Inferior parietal cortex (tissue), 1 donor: ENCODE measurements around the gene SCRT2.

ENCODE experiments used
- DNase-seq: peaks from one replicate; pipeline ENCODE4 v3.0.0-alpha.2; 2016; ENCODE audit errors: extremely low spot score

Gene SCRT2

DNA sequence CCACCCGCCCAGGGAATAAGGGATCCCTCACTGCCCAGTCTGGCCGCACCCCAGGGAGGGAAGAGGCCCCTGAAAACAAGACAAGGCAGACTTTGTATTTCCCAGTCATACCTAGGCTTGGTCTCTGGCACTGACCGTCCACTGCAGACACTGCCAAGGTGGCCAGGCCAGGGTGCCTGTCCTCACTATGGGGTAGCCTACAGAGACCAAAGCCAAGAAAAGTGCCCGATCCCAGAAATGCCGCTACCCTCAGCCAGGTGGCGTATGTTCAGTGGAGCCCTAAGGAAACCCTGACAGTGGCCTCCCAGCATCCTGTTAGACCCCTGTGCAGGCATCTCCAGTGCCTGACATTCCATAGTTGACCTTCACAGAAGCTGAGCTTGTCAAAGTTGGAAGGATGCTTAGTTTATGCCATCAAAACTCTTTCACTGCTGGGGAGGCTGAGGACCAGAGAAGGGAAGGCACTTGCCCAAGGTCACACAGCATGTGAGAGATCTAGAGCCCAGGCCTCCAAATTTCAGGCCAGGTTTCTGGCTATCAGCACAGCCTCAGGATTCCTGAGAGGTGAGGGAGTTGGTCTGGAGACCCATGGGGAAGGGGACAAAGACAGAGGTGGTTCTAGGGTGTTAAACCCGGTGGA, 2.5 kb downstream of the SCRT2 start:
- DNase-seq: no peak

DNA sequence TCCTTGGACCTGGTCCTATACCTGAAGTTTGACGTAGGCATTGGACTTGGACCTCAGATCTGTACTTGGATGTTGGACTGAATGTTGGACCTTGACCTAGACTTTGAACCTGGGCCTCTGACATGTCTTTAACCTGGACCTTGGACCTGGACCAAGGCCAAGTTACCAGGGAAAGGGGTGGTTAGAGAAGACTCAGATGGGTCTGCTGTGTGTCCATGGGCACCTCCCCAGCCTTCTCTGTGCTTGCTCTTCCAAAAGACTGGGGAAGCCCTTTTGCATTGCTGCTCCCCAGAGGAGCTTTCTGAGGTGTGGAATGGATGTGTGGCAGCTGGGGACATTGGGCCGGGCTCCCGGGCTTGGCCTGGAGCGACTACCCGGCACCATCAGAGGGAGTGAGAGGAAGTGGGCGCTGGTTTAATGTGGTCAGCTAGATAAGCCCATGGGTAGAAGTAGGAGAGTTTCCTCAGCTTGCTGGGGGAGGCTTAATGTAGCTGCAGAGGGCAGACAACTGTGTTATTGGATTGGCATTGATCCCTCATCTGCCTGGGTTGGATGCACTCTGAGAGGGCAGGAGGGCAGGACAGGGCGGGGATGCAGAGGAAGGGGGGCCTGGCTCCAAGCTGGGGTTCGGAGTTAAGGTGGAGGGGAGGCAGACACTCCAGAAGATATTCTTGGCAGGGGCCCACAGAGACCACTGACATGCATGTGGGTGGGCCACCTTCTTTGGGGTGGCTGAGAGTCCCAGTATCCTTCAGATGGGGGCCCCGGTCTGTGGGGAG, 4.2 kb downstream of the SCRT2 start:
- no peak for DNase-seq

DNA sequence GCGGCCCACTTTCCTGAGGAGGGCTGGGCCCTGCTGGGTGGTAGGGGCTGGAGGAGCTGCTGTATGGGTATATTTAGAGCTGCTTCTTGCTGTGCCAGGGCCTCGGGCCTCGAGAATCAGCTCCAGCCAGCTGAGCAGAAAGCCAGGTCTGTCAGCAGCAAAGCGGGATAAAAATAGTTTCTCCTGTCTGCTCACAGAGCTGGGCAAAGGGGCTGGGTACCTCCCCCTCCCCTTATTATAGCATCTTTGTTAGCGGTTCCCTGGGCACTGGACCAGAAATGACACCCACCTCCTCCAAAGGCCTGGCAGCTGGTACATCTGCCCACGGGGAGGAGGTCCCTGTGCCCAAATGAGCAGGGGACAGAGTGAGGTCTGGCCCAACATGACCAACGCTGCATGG, 6.0 kb downstream of the SCRT2 start:
- DNase-seq: no peak

DNA sequence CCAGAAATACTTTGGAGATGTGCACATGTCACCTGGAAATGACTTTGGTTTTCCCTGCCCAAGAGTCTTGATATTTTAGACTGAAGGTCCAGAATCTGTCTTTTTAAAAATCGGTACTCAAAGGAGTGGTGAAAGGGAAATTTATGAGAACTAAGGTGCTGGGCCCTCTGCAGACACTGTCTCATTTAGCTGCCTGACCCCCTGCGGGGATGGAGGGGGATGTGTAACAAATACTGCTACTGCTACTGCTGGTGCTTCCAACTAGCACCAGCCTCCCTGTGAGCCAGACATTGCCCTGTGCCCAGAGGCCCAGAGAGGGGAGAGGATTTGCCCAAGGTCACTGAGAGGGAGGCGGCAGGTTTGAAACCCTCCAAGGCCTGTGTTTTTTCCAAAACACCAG, 7.0 kb downstream of the SCRT2 start:
- DNase-seq: no peak

DNA sequence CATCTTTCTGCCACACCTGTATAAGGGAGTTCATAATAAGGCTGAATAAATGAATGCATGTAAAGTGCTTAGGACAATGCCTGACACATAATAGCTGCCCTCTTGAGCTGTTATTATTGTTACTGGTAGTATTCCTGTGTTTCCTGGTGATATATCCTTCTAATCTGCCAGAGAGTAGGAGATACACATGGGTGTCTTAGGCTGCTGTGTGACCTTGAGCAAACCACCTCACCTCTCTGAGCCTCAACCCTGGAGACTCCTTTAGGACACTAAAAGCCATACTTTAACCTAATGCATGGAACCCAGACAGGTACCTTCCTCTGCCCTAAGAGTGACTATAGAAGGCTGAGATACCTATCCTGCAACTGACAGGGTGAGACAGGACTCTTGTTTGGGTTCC, 7.6 kb downstream of the SCRT2 start:
- DNase-seq: no peak

DNA sequence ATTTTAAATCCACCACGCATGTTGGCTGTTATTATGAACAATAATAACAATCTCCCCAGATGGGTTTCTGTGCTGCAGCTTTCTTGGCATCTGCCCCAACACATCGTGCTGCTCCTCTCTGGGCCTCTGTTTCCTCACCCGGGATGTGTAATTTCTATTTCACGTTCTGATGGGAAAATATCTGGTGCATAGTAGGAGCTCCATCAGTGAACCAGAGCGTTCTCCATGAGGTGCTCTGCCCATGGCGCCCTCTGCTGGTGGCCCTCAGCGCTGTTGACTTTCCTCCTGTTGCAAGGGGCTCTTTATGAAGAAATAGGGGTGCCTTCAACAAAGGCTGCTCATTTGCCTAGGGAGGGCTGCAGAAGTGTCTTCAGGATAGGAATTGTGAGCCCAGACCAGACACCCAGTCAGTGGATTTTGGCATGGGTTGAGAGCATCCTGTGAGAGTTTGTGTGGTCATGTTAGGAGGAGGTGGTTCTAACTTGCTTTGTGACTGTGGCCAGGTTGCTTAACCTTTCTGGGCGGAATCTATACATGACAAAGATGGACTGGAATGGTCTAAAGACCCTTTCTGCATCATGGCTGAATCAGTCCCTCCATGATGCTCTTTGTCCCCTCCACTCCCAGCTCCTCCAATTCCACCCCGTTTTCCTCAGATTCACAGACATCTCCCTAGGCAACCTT, 8.1 kb downstream of the SCRT2 start:
- DNase-seq: no peak

DNA sequence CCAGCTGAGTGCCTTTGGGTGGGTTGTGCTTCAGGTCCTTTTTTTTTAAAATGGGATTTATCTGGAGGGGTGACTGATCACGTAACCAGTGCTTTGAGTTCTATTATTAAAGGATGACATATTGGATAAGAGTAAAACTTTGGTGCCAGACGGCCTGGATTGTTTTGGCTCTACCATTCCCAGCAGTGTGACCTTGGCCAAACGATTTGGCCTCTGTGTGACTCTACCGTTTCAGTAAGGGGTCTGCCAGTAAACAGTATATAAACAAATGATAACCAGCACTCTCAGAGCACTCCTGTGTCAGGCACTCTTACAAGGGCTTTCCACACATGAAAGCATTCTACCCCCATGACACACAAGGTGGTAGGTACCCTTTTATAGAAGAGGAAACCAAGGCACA, 8.7 kb downstream of the SCRT2 start:
- no peak for DNase-seq

DNA sequence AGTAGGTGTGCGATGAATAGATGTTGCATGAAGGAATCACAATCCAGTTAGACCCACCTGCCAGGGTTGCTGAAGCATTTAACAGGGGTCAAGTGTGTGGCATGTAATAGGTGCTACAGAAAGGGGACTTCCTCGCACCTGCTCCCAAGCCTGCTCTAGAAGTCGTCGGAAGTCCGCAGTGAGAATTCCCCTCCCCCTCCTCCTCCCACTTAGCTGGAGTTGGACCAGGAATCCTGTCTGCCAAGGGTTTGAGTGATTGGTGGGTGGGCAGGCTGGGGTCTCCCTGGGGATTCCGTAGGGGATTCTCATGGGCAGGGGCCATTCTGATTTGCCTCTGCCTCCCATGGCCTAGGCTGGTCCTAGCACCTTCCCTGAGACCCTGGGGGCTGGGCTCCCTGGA, 10.3 kb downstream of the SCRT2 start:
- DNase-seq: no peak

DNA sequence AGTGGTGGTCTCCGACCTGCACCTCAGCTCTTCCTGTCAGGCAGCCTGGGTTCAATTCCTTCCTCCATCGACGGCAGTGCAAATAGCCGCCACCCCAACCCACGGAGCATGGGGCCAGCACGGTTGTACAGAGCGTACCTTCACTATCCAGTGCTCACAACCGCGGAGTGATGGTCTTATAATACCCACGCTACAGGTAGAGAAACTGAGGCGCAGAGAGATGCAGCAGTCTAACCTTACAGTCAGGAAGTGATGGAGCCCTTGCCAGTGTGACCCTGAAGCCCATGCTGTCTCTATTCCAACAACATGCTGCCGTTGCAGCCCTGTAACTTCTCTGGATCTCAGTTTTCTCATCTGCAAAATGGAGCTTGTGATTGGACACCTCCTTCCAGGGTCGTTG, 11.0 kb downstream of the SCRT2 start:
- DNase-seq: no peak

DNA sequence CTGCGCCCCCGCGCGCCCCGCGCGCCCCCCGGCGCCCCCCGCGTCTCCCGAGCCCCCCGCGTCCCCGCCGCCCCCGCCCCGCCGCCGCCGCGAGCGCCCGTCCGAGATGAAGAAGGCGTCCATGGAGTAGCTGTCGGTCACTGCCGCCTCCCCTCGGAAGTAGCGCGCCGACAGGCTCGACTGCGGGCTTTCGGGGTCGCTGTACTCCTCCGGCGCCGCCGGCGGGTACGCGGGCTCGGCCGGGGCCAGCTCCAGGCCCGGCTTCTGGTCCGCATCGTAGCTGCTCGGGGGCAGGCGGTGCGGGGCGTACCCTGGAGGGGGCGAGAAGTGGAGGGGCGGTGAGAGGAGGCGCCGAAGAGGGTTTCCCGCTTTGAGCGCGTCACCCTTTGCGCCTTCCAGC, 11.5 kb downstream of the SCRT2 start:
- DNase-seq: no peak

DNA sequence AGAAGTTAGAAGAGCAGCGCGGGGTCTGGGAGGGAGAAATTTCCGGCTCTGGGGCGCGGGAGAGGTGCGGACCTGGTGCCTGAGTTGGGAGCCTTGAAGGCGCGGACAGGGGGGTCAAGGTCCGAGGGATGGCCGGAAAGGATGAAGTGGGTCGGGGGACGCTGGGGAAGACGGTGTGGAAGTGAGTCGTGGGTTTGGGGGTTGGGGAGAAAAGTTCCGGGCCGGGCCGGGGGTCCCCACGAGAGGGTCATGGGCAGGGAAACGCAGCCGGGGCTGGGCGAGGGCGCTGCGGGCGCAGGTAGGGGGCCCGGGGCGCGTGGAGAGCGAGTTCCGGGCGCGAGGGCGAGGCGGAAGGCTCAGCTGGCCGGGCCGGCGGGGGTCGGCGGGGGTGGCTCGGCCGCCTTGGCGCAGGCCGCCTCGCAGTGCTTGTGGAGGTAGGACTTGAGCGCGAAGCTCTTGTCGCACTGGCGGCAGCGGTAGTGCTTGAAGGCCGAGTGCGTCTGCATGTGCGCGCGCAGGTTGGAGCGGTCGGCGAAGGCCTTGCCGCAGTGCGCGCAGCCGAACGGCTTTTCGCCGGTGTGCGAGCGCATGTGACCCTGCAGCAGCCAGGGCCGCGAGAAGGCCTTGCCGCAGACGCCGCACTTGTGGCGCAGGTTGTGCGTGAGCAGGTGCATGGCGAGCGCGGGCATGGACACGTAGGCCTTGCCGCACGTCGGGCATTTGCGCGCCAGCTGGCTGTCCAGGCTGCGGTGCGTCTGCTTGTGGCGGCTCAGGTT, 12.1 kb downstream of the SCRT2 start:
- no peak for DNase-seq

DNA sequence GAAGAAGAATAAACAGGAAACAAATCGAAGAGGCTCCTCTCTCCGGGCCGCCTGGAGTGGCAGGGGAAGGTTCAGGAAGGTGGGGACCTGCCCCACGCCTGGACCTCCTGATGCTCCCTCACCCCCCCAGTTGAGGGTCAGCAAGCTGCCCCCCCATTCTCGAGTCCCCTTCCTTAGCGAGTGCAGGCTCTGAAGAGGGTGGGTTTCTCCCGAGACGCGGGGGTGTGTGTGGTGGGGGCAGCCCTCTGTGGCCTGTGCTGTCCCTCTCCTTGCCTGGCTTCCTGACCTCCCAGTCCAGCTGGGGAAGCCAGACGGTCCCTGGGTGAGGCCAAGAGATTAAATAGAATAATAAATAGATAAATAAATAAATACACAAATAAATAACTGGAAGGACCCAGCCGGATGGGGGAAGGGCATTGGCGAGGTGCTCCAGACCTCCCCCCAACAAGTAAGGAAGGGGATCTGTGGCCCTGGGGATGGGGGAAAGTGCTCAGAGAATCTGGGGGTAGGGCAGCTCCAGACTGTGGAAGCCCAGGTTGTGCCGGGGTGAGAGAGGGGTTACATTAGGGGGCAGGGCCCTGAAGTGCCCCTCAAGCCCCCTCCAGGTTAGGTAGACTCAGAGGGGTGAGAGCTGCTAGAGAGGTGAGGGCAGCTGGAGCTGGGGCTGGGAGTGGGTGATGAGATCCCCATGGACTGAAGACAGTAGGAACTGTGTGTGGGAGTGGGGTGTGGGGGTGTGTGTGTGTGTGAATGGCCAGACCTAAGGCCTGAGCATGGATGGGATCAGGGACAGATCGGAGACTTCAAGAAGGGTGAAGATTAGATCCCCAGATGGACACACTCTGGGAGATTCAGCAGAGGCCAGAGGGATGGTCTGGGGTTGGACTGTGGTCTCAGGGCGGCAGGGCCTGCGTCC, 13.1 kb downstream of the SCRT2 start:
- DNase-seq: no peak

DNA sequence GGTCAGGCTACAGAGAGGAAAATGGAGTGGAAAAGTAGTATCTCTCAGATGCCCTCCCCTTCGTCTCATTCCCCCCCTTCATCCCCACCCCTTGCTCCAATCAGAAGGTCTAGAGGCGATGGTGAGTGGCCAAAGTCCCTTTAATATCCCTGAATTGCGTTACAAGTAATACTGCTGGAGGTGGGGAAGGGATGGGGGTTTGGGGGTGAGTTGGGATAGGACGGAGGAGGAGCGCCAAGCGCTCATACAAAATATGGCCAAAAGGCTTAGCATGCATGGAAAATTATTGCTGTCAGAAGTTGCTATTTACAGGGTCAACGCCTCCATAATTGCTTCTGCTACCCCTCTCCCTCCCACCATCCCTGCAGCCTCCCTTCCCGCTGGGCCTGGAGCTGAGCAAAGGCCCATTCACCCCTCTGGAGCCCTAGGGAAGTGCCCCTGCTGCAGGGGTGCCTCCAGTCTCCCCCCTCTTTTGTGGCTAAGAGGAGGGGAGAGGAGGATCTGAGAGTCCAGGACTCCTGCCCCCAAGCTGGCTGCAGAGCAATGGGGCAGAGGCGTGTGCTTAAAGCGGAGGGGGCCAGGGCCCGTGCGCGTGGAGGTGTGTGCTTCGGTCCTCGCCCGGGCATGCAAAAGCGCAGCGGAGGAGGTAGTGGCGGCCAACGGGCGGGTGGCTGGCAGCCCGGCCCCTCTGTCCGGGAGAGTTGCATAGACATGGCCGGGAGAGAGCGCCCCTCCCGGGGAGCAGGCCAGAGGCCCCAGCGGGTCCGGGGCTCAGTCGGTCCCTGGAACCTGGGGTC, 13.9 kb downstream of the SCRT2 start:
- DNase-seq: no peak

DNA sequence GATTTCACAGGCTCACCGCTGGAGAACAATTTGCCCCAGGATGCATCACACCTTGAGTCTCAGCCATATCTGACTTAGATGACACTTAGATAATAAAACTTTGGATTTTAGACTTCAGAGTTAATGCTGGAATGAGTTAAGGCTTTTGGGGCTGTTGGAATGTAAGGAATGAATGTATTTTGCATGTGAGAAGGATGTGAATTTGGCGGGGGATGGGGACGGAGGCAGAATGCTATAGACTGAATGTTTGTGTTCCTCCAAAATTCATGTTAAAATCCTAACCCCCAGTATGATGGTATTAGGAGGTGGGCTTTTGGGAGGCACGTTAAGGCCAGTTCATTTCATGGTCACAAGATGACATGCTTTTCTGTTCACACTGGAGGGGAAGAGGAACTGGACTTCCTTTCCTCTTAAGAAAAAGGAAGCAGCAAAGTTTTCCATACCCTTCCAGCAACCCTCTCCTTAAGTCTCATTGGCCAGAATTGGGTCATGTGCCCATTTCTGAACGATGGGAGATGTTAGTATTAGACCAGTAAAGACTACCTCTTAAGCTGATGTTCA, 16.8 kb downstream of the SCRT2 start:
- DNase-seq: no peak

DNA sequence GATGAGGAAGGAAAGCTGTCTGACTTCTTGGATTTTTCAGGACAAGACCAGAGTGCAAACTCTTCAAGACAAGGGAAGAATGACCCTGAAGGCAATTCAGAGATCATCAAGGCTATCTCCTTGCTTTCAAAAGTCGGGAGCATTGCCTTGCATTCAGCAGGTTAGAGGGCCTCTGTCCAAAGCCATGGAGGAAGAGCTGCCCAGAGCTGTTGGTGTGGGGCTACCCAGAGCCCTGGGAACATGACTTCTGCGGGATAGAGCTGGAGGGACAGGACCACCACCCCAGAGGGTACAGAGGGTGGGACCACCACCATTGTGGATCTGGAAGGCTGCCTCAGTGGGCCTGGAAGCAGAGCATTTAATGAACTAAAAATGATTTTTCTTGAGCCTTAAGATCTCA, 17.4 kb downstream of the SCRT2 start:
- DNase-seq: no peak

DNA sequence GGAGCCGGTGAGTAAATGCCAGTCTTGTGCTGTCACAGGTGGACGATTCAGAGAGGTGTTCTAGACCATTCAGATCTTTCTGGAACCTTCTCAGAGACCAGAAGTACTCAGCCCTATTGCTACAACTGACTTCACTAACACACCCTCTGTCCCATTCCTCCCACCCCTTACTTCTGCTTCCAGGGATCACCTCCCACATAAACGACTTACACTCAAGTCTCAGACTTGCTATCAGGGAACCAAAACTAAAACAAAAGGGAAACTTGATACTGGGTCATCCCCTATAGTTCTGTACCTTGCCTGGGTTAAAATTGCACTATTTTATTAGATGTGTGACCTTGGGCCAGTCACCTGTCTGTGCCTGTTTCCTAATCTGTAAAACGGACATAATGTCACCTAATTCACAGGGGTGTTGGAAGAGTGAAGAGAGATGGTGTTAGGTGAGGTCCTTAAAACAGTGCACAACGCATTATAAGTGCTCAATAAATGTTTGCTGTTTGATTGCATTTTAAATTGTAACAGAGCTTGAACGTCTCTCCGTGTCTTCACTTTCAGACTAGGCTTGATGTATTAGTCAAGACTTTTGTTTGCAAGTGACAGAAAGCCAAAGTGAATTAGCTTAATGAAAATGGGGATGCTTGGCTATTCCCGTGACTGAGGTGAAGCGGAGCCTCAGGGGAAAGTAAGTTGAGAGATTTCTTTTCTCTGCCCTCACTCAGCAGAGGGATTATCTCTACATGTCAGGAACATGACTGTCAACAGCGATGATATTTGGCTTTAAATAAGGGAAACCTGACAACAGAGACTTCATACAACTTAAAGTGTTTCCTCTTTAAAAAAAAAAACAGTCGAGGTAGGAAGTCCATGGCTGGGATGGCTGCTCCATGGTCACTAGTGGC, 19.6 kb downstream of the SCRT2 start:
- DNase-seq: no peak

DNA sequence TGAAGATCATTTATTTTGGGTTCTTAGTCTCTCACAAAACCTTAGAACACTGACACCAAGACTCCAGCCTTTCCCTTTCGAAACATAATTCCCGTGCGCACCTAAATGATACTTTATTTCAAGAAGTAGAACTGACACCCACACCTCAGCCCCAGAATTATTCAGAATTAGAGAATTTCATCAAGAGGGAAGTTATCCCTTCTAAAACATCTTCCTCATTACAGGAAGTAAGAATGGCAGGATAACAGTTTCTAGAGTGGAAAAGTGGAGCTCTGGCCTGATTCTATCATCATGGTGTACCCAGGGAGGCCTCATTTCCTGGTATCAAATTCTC, 21.2 kb downstream of the SCRT2 start:
- no peak for DNase-seq

DNA sequence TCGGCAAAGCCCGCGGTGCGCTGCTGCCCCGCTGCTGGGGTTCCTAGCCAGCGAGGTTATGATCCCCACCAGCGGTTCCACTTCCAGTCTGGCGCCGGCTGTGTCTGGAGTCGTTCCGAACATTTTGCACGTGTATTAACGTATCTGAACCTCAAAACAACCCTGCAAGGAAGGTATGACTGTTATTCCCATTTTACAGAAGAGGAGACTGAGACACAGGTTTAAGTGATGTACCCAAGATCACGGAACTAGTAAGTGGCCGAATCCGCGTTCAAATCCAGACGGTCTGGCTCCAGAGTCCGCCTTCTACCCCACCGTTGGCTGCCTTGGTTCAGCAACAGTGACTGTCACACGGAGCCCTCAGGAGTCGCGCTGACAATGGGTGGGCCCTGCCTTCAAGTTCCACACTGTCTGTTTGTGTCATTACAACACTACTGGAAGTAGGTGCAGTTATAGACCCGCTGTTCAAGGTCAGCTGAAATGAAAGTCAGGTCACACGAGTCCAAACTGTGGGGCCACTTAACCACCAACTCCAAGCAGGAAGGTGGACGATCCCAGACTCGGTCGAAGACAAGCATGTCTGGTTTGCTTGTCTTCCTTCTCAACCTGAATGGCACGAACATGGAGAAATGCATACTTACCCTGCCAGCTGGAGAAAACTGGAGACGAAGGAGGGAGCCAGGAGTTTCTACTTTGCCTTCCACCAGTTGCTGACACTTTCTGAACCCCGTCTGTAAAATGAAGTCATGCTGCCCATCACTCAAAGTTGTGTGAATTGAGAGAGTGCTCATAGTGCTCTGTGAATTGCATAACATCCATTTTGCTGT, 21.8 kb downstream of the SCRT2 start:
- no peak for DNase-seq
